DMS114 treated with DMSO at 0.1 percent for 48 hours (cell line): ENCODE results near the gene PTGDS.

Experiments
- DNase-seq: peaks from one replicate; lab custom pipeline; 2025; ENCODE audit not compliant: unreplicated experiment; lab: John Stamatoyannopoulos, UW

PTGDS gene

DNA sequence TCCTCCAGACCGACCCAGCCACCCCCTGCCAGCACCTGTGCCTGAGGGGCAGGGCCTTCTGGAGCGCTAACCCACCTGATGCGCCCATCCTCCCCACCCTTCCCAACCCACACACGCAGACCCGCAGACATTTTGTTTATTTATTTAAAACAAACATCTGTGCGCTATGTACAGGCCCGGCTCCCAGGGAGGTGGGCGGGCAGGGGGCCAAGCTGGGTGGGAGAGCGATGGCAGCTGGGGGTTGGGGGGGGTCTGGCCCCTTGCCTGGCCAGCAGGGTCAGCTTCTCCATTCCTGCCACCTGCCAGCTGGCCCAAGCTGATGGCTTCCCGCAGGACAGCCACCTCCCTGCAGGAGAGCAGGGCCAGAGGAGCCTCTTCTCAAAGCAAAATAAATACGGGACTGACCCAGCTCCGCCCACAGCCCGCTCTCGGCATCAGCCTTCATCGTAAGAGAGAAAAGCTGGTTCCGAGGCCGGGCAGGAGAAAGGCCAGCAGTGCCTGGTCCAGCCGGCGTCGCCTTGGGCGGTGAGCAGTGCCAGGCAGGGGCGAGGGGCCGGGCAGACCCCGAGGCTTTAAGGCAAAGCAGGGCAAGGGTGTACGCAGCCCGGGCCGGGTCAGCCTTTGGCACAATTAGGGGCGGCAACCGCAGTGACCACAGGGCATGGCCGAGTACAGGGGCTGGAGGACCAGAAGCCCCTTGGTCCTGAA, 30.0 kb downstream of the PTGDS start:
- DNase-seq: no peak

GRCh38 chr9:137007816-137008270, 30.5 kb downstream of the PTGDS start:
- DNase-seq: no peak

GRCh38 chr9:137008312-137008711, 31.0 kb downstream of the PTGDS start:
- DNase-seq: no peak

GRCh38 chr9:137009217-137009616, 31.9 kb downstream of the PTGDS start:
- no peak for DNase-seq

GRCh38 chr9:137009938-137010732, 32.8 kb downstream of the PTGDS start:
- DNase-seq: no peak

DNA sequence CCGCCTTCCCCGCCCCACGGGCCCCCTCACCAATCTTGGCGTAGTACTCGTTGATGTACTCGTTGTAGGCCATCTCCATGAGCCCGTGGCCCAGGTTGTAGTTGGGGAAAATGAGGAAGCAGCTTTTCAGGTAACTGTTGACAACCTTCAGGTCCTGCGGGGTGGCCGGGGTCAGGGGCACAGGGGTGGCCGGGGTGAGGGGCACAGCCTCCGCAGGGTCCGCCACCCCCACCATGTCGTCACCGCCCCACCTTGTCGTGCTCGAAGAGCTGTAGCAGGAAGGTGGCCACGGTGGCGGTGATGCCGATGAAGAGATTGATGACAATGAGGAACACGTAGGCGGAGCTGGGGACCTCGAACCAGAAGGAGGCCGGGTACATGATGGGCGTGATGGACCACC, 33.9 kb downstream of the PTGDS start:
- DNase-seq: no peak

DNA sequence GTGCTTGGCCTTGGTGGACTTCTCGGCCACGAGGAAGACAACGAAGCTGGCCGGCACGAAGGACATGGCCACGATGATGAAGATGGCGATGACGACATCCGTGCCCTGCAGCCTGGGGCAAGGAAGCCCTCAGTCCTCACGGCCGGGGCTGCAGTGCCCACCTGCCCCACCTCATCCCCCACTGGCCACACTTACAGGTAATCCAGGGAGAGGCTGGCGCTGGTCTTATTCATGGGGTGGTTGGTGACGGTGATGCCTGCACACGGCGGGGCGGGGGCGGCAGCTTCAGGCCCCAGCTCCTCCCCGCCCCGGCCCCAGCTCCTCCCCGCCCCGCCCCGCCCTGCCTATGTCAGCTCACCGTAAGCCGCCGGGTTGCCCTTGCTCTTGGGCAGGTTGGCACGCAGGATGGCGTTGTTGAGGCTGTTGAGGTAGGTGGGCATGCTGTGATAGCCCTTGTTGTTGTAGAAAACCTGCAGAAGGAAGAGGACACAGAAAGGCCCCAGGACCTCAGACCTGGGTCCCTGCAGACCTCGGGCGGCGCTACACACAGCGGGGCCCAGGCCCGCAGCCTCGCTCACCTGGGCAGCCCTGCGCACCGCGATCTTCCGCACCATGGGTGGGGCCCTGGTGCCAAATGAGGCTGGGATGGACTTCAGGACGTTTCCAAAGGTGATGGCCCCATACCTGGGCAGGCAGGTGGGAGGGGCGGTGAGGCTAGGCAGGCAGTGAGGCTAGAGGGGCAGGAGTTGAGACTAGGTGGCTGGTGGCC, 34.8 kb downstream of the PTGDS start:
- no peak for DNase-seq

DNA sequence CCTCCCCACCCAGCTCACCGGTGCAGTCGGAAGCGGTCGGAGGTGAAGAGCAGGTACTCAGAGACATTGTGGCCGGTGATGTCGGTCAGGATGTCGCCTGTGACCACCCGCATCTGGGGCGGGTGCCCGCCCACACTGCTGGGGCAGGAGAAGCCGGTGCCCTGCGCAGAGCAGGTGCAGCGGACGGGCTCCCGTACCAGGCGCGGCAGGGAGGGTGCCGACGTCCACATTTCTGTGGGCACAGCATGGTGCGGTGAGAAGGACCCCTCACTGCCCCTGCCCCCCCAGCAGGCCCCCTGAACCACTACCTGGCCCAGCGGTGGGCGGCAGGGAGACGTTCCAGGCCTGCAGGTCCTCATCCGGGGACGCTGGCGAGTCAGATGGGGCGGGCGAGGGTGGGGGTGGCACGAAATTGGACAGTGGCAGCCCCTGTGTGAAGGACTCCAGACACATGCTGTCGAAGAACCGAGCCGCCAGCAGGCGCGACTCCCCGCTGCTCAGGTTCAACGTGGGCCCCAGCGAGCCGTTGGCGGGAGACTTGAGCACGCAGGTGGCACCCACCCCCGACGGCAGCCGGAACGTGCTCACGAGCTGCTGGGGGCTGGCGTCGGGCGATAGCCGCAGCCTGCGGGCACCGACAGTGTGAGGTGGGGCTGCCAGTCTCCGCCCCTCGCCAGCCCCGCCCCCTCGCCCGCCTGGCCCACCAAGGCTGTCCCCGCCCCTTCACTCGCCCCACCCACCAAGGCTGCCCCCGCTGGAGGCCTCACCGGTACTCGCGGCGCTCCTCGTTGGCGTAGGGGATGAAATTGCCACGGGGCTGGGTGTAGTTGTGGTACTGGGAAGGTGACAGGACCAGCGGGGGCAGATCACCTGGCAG, 35.6 kb downstream of the PTGDS start:
- no peak for DNase-seq

DNA sequence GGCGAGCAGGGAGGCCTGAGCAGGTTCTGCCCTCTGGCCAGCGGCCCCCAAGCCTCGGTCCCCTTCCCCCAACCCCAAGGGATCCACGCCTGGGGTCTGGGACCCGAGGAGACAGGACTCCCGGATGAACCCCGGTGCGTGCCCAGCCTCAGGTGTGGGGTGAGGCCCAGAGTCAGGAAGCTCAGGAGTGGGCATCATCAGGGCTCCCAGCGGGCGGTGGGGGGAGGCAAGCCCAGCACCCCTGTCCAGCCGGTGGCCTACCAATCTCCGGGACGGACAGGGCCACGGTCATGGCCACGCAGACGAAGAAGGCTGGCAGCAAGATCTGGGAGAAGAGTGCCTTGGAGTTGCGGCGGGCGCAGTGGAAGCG, 36.3 kb downstream of the PTGDS start:
- DNase-seq: no peak

DNA sequence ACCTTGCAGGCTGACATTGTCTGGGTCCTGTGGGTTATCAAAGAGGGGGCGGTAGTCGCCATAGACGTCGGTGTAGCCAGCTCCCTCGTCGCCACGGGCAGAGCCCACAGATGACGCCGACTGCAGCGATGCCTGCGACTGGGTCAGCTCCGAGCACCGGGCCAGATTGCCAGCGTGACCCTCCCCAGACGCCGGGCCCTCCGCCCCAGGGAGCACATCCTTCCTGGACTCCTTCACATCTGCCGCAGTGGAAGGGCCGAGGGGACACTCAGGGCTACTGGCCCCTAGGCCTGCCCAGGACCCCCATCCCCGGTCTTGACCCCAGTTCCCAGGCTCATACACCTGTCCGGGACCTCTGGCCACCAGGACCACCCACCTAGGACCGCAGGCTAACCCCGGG, 36.9 kb downstream of the PTGDS start:
- no peak for DNase-seq

GRCh38 chr9:137014776-137015539, 37.7 kb downstream of the PTGDS start:
- DNase-seq: no peak

GRCh38 chr9:137015540-137015930, 38.2 kb downstream of the PTGDS start:
- DNase-seq: no peak

- no peak for DNase-seq
These were observed 38.7 kb downstream of the PTGDS start for GRCh38 chr9:137015976-137016375.

DNA sequence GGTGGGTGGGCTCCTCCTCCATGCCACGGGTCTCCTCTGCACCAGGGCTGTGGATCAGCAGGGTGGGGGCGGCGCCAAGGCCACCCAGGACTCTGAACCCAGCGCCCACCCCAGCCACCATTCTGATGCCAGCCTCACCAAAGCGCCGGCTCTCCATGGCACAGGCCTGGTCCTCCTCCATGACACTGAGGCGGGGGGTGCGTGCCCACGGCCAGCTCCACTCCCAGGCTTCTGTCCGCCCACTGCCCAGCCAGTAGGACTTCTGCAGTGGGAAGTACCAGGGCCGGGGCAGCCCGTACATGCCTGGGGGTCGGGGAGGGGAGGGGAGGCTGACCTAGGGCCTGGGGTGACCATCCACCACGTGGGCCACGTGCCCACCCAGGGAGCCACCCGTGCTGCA, 39.1 kb downstream of the PTGDS start:
- no peak for DNase-seq

DNA sequence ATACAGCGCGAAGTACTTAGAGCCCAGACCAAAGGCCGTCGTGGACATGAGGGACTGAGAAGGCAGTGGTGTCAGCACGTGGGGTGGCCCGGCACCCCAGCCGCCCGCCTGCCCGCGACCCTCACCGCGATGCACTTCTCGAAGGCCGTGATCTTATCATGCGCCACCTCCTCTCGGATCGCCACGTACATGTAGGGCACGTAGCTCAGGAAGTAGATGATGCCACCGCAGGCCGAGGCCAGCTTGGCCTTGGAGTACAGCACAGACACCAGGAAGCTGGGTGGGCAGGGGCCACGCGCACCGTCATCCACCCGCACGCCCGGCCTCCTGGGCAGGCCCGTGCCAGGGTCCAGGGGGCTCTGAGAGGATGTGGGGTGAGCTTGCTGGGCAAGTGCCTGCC, 39.8 kb downstream of the PTGDS start:
- no peak for DNase-seq

GRCh38 chr9:137017791-137018497, 40.6 kb downstream of the PTGDS start:
- no peak for DNase-seq

DNA sequence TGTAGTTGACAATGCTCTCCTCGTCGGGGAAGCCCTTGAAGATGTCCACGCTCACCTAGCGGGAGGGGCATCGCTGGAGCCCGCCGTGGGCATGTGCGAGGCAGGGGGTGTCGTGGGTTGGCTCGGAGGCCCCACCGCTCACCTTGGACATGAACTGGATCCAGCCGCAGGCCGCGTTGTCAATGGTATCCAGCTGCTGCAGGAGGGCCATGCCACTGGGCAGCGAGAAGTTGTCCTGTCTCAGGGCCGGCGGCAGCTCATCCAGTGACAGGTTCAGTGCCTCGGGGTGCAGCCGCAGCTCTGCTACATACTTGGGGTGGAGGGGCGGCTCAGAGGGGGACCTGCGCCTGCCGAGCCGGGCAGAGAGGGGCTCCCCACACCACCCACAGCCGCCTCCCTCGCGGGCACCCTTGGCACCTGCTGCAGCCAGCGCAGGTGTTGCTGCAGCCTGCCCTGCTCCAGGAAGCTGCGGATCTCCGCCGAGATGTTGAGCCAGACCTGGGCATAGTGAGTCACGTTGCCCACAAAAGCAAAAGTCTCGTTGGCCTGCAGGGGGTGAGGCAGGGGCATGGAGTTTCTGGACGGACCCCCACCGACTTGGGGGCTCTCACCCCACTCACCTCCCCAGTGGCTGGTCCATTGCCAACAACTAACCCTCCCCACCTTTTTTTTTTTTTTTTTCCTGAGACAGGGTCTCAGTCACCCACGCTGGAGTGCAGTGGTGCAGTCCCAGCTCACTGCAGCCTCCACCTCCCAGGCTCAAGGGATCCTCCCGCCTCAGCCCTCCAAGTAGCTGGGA, 41.7 kb downstream of the PTGDS start:
- DNase-seq: no peak

GRCh38 chr9:137019891-137020683, 42.8 kb downstream of the PTGDS start:
- no peak for DNase-seq
